Head of caudate nucleus (tissue), 42 donors: ENCODE data around the gene DPP6.

ENCODE experiments used
- DNase-seq, 42 donors: peaks; one replicate each; pipeline versions ENCODE4 v3.0.0 to v3.0.0-alpha.2; 2020 to 2021; ENCODE audit warnings: mixed read lengths in 7 of 42
- intact Hi-C: fragments of 100-400 bp; cut with DNase I; formaldehyde crosslinking; loops from one replicate; pipeline ENCODE4 v1.15.0; 2022

The DPP6 gene

GRCh38 chr7:154783281-154783909 lies 731.2 kb downstream of the DPP6 start:
- intact Hi-C loops = no loop called here

GRCh38 chr7:154785898-154786297 lies 733.7 kb downstream of the DPP6 start:
- intact Hi-C loops = no loop called here
- DNase-seq = no peak

More at GRCh38 chr7:154783281-154783909, 731.2 kb downstream of the DPP6 start:
- DNase-seq = no peak

GRCh38 chr7:154789404-154789803 lies 737.2 kb downstream of the DPP6 start:
- intact Hi-C loops = no loop called here
- peak; percentile 71 to 96 (median 88) for DNase-seq

GRCh38 chr7:154791611-154792010 lies 739.4 kb downstream of the DPP6 start:
- intact Hi-C loops = no loop called here
- peak in 8 of 42 donors; percentile 33 to 61 (median 44) for DNase-seq

GRCh38 chr7:154792436-154793055 lies 740.3 kb downstream of the DPP6 start:
- peak in 1 of 42 donors; percentile 26 for DNase-seq
- intact Hi-C loops = no loop called here

GRCh38 chr7:154794147-154794780 lies 742.1 kb downstream of the DPP6 start:
- DNase-seq = peak in 18 of 42 donors; percentile 29 to 72 (median 52)
- intact Hi-C loops = no loop called here

GRCh38 chr7:154795014-154795413 lies 742.8 kb downstream of the DPP6 start:
- intact Hi-C loops = no loop called here
- DNase-seq = peak in 1 of 42 donors; percentile 39

- DNase-seq = peak in 13 of 42 donors; percentile 35 to 74 (median 48)
- intact Hi-C loops = no loop called here
Observed at GRCh38 chr7:154795437-154795836, 743.2 kb downstream of the DPP6 start.

- intact Hi-C loops = no loop called here
- no peak for DNase-seq
Observed at GRCh38 chr7:154804449-154804848, 752.3 kb downstream of the DPP6 start.

GRCh38 chr7:154812027-154812426 lies 759.8 kb downstream of the DPP6 start:
- intact Hi-C loops = no loop called here
- no peak for DNase-seq

GRCh38 chr7:154817224-154817896 lies 765.2 kb downstream of the DPP6 start:
- no peak for DNase-seq
- intact Hi-C loops = no loop called here

GRCh38 chr7:154827007-154827406 lies 774.8 kb downstream of the DPP6 start:
- intact Hi-C loops = no loop called here
- DNase-seq = peak in 11 of 42 donors; percentile 25 to 57 (median 48)

- peak in 40 of 42 donors; percentile 39 to 86 (median 68) for DNase-seq
- intact Hi-C loops = no loop called here
Observed at GRCh38 chr7:154832557-154833138, 780.5 kb downstream of the DPP6 start.

GRCh38 chr7:154836021-154836448 lies 783.8 kb downstream of the DPP6 start:
- intact Hi-C loops = no loop called here
- DNase-seq = peak in 26 of 42 donors; percentile 28 to 83 (median 58)

GRCh38 chr7:154837087-154837486 lies 784.9 kb downstream of the DPP6 start:
- DNase-seq = no peak
- intact Hi-C loops = no loop called here

- DNase-seq = no peak
- intact Hi-C loops = no loop called here
Observed at GRCh38 chr7:154837622-154838021, 785.4 kb downstream of the DPP6 start.

GRCh38 chr7:154840086-154840485 lies 787.9 kb downstream of the DPP6 start:
- DNase-seq = no peak
- intact Hi-C loops = no loop called here

GRCh38 chr7:154841731-154842331 lies 789.6 kb downstream of the DPP6 start:
- intact Hi-C loops = no loop called here
- peak in 2 of 42 donors; percentile 22 to 47 for DNase-seq

GRCh38 chr7:154842591-154842990 lies 790.4 kb downstream of the DPP6 start:
- intact Hi-C loops = no loop called here
- DNase-seq = peak in 1 of 42 donors; percentile 5
